ENCODE measurements around the gene SRPRB.

SRPRB gene

DNA sequence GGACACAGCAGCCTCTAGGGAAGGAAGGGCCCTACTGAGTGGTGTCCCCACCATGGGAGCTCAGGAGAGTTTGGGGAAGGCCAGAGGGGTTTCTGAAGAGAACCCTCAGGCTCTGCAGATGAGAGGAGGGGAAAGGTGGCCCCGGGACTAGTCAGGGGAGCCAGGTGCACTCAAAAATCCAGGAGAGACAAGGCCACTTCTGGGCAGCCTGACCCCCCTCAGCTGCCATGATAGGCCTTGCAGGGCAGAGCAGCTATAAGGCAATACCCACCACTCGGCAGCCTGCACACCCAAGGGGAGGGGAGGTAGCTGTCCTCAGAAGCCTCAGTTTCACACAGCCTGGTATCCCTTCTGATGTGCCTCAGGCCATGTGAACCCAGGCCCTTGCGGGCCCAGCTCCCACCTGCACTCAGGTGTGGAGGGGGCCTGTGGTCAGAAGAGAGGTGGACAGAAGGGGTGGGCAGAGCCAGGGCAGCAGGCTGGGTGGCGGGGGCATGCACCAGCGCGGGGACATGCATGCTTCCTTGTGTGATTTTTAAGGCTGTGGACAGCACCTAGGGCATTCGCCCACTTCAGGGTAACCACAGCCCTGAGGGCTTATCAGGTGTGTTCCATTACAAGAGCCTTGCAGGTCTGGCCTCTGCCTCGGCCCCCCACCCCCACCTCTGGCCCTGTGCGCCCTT, 34.6 kb downstream of the SRPRB start:
- DNase-seq: no peak

DNA sequence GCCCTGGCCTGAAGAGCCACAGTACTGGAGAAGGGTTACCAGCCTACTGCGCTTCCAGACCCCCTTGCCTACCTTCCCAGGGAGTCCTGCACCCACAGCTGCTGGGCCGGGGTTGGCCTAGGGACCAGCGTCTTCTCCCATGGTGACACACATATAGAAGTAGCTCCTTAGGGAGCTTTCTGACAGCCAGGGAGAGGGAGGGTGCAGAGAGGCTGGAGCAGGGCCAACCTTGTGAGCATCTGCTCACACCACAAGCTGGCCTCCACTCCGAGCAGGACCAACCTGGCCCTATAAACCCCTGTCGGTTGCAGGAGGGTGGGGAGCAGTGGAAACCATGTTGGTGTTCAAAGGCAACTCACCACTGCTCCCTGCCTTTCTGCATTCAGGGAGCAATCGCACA, 35.2 kb downstream of the SRPRB start:
- no peak for DNase-seq

GRCh38 chr3:133841196-133841595, 35.6 kb downstream of the SRPRB start:
- DNase-seq: no peak

GRCh38 chr3:133842158-133842557, 36.5 kb downstream of the SRPRB start:
- DNase-seq: no peak

- DNase-seq: no peak
Measured at GRCh38 chr3:133843634-133844033, 38.0 kb downstream of the SRPRB start.

GRCh38 chr3:133845127-133845526, 39.5 kb downstream of the SRPRB start:
- DNase-seq: no peak

- DNase-seq: no peak
Measured at GRCh38 chr3:133849346-133849745, 43.7 kb downstream of the SRPRB start.

GRCh38 chr3:133850034-133850433, 44.4 kb downstream of the SRPRB start:
- DNase-seq: no peak

DNA sequence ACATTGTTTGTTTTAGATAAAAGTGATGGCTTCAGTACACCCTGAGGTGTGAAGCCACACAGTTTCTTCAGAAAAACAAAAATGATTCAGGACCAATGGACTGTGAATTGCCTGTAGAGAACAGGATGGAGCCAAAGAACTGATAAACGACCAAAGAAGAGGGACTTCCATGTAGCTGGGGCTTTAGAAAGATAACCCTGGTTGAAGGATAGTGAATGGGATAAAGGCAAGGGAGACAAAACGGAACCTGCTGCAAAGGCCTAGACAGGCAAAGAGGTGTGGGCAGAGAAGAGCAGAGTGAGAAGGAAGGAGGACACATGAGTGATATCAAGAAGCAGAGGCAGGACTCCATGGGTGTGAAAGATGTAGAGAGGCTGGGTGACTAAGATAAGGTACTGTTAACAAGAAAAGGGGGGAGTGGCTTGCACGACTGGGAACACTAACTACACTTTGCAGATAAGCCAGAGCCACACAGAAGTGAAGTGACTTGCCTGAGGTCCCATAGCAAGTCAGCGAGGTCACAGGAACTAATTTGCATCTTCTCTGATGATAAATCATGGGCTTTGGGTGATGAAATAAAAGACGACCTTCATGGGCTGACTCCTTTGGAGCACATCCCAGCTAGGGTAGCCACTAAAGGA, 45.8 kb downstream of the SRPRB start:
- DNase-seq: no peak

- no peak for DNase-seq
Measured at GRCh38 chr3:133851931-133852330, 46.3 kb downstream of the SRPRB start.

DNA sequence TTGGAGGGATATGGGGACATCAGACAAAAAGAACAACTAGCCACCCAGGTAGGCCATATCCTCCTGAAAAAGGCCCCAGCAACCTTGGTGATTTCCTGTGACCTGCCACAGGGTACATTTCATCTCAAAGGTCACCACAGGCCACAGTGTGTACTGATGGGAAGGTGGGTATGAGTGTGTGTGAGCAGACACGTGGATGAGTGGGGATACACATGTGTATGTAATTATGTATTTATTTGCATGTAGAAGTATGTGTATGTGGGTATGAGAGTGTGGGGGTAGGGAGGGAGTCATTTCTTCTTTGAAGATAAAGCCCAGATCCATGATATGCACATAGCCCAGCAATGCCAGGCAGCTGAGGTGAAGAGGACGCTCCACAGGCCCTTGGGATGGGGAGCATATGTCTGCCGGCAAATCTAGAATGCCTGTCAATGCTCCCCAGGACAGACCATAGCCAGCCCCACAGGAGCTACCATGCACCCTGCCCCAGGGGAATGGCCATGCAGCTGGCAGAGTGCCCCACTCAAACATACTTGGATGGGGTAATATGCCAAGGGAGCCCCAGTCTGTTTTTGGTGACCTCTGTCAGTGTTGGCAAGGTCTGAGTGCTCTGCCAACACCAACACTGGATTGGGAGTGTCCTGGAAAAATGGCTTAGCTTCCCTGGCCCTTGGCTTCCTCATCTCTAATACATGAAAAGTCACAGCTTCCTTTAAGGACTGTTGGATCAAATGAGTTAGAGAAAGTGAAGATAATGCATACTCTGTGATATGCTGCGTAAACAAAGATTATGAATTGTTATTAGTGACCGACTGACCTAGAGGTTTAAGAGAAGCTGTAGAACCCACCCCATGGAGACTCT, 47.7 kb downstream of the SRPRB start:
- DNase-seq: no peak

GRCh38 chr3:133853925-133854227, 48.3 kb downstream of the SRPRB start:
- DNase-seq: no peak

DNA sequence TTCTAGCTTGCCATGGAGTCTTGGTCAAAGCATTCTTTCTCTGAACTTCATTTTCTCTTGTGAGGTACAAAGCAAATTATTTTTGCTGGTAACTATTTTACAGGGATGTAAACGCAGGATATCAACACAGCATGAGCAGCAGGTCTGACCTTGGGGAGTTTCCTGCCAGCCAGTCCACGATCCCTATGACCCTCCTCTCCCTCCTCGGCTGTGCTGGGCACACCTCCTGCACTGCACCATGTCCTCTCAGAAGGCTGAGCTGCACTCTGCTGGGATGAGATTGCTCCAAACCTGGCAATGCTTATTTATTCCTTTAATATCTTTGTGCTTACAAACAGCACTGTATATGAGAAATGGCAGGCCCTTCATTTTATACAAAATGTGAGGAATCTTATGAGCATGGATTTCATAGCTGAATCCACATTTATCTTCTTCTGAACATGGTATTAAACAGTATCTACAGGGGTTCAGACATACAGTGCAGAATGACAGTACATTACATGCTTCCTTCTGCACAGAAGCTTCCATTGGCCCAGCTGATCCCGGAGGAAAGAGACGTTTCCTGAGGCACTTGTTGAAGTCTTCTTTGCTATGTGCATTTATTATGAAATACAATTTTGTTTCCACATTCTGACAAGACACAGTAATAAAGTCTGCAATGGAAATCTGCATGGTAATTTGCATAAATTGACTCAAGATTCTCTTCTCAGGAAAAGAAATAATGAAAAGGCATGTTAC, 48.8 kb downstream of the SRPRB start:
- DNase-seq: peak in 1 of 51 donors; percentile 52

- DNase-seq: peak in 26 of 51 donors; percentile 13 to 73 (median 45)
Measured at GRCh38 chr3:133855002-133855370, 49.4 kb downstream of the SRPRB start.

DNA sequence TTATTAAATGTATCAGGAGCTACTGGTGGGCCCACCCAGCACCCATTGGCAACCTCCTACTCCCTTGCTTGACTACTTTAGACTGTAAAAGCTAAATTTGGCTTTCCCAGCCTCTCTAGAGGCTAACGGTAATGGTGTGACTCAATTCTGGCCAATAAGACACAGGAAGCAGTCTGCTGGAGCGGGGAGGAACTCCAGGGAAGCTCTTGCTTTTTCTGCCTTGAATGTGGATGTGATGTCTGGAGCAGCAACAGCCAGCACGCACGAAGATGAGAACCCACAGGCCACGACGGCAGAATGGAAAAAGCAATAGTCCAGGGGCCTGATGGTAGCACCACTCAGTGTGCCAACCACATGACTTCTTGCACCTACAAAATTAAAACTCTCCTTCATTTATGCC, 50.2 kb downstream of the SRPRB start:
- DNase-seq: no peak

DNA sequence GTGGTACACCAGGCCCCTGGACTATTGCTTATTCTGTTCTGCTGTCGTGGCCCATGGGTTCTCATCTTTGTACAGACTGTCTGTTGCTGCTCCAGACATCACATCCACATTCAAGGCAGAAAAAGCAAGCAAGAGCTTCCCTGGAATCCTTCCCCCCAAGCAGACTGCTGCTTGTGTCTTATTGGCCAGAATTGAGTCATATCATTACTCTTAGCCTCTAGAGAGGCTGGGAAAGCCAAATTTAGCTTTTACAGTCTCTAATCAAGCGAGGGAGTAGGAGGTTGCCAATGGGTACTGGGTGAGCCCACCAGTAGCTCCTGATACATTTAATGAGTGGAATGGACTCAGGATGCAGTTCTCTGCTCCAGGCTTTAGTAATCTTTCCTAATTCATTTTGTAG, 50.7 kb downstream of the SRPRB start:
- no peak for DNase-seq

- no peak for DNase-seq
Measured at GRCh38 chr3:133857767-133858166, 52.2 kb downstream of the SRPRB start.

DNA sequence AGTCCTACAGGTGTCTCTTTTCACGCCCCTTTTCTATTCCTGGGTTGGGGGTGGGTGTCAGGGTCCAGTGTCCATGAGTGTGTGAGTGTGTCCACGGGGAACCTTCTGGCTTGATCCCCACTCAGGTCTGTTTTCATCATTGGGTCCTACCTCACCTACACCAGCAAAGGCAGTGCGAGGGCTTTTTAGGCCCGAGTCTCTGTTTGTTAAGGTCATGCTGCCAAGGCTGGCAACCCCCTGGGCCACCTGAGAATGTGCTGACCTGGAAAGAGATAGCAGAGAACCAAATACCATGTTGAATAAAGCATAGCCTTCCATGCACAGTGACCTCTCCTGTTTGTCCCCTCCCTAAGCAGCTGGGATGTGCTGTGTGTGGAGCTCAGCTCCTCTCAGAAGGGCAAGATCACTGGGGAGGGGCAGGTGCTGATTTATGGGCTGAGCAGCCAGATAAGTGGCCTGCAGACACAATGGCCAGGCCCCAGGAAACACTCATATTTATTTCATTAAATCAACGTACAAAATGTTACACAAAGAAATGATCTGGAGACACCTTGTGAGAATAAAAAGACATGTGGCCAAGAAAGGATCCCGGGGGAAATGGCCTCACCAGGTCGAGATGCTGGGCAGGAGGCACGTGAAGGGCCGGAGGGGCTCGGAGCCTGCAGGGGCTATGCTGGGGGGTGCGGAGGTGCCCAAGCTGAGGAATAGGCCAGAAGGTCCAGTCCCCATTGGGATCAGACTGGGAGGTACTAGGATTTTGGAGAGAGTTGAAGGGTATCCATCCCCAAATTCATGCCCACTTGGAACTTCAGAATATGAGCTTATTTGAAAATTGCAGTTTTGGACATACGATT, 54.0 kb downstream of the SRPRB start:
- DNase-seq: no peak

- DNase-seq: no peak
Measured at GRCh38 chr3:133860519-133860918, 54.9 kb downstream of the SRPRB start.

DNA sequence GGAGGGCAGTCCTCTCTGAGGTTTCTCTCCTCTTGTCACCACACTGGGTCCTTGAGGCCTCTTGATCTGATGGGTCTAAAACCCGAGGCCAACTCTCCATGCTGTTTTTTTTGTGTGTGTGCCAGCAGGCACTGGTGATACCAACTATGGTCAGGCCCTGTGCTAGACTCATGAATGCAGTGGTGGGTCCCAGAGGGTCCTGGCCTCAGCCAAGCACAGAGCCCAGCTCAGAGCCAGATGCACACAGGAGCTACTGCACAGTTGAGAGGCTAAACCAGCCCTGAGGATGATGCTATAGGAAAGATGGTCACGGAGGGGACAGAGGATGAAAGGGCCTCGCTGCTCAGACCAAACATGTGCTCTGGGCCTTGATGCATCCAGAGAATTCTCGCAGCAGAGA, 56.5 kb downstream of the SRPRB start:
- no peak for DNase-seq

- DNase-seq: no peak
Measured at GRCh38 chr3:133863911-133864310, 58.3 kb downstream of the SRPRB start.
